WTC11 (cell line): ENCODE measurements around the gene ZNF221.

ENCODE experiments used
- ARID4B ChIP-seq: sonication (generic); formaldehyde crosslinking; IDR thresholded peaks from 2 replicates; pipeline ENCODE4 v1.8.0; 2023; ENCODE audit warnings: missing genetic modification reagents, mild to moderate bottlenecking, borderline replicate concordance
- CTCF ChIP-seq: fragments of 200-600 bp; IDR thresholded peaks from 2 replicates; pipeline ENCODE4 v1.8.0; 2022; ENCODE audit warnings: antibody characterized with exemption
- GABPB1 ChIP-seq: sonication (generic); formaldehyde crosslinking; IDR thresholded peaks from 2 replicates; pipeline ENCODE4 v1.8.1; 2023; ENCODE audit warnings: mild to moderate bottlenecking, missing genetic modification reagents
- MAX ChIP-seq: sonication (generic); formaldehyde crosslinking; IDR thresholded peaks from 2 replicates; pipeline ENCODE4 v1.8.0; 2022; ENCODE audit warnings: mild to moderate bottlenecking, missing genetic modification reagents
- ZBTB43 ChIP-seq: sonication (generic); formaldehyde crosslinking; IDR thresholded peaks from 2 replicates; pipeline ENCODE4 v1.8.1; 2023; ENCODE audit warnings: mild to moderate bottlenecking, missing genetic modification reagents
- ZNF121 ChIP-seq: sonication (generic); formaldehyde crosslinking; IDR thresholded peaks from 2 replicates; pipeline ENCODE4 v1.8.0; 2023; ENCODE audit warnings: missing genetic modification reagents

GRCh38 chr19:43957891-43958290, 6.9 kb downstream of the ZNF221 start:
- TF ChIP-seq ARID4B (CRISPR knock-in tag) (no peak), GABPB1 (CRISPR knock-in tag) (no peak), CTCF (no peak), ZBTB43 (no peak), ZNF121 (CRISPR knock-in tag) (no peak), MAX (CRISPR knock-in tag) (no peak)
